Activated CD8-positive, alpha-beta memory T cell treated with anti-CD3 and anti-CD28 coated beads for 4 hours (primary cell): ENCODE data around the gene ZC3H15.
"Not testable (repeated sequence)": the region's sequence is repeated elsewhere in the genome, so short reads cannot be mapped to it uniquely, and the experiment has no call there.

Source experiments
- DNase-seq, 2 donors: peaks; one replicate each; pipeline ENCODE4 v3.0.0-alpha.2; 2020; ENCODE audit warnings: low read depth in 2 of 2

ZC3H15 gene

DNA sequence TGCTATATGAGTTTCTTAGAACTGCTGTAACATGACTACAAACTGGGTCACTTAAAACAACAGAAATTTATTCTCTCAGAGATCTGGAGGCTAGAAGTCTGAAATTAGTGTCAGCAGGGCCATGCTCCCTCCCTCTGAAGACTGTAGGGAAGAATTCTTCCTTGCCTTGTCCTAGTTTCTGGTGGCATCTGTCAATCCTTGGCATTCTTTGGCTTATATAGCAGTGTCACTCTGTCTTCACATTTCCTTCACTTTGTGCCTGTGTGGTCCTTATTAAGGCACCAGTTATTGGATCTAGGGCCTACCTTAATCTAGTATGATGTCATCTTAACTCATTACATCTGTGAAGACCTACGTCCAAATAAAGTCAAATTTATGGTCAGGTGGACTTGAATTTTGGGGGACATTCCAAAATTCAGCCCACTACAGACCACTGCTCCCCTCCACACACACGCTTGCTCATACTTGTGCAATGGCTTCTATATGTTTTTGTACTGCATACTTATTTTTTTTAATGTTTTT, 7.6 kb downstream of the ZC3H15 start:
- DNase-seq = no peak

- no peak for DNase-seq
These were observed 10.3 kb downstream of the ZC3H15 start for GRCh38 chr2:186496401-186496800.

DNA sequence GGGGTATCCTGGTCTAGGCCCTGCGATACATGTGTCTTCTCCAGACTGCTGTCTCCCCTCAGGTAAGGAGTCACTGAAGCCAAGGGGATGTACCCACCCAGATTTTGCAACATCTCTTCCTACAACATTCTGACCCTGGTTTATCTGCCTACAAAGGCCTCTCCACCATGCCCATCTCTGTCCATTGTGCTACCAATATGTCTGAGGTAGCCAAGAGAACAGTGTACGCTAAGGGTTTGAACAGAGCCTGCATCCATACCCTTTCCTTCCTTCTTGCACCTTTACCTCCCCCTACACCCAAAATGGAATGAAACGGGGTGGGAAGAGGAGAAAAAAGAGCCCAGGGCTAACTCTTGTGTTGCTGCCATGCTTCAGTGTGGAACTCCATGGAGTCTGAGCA, 11.9 kb downstream of the ZC3H15 start:
- no peak for DNase-seq

- no peak for DNase-seq
These were observed 12.8 kb downstream of the ZC3H15 start for GRCh38 chr2:186498834-186499233.

DNA sequence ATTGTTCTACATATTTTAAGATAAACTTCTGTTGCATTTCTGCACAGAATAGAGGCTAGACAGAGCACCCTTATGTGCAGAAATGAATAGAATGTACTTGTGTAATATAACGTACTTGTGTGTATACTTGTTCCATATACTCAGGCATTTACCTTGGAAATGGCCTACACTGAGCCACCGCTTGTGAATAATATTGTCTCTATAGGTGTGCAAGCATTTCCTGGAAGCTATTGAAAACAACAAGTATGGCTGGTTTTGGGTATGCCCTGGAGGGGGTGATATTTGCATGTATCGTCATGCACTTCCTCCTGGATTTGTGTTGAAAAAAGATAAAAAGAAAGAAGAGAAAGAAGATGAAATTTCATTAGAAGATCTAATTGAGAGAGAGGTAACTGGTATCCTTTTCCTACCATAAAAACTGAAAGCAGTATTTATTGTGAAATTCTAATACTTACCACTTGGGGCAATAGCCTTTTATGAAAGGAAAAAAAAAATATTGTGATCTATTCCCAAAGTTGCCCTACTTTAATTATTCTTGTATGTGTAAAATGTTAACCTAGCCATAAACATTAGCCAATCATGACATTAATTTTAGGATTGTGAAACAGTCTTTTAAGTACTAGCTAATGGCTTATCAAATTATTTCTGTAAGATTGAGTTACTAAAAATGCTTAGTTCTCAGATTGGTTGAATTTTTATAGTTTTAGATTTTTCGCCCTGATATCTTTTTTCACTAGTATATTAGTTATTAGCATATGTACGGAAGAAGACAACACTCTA, 18.0 kb downstream of the ZC3H15 start:
- DNase-seq = no peak

DNA sequence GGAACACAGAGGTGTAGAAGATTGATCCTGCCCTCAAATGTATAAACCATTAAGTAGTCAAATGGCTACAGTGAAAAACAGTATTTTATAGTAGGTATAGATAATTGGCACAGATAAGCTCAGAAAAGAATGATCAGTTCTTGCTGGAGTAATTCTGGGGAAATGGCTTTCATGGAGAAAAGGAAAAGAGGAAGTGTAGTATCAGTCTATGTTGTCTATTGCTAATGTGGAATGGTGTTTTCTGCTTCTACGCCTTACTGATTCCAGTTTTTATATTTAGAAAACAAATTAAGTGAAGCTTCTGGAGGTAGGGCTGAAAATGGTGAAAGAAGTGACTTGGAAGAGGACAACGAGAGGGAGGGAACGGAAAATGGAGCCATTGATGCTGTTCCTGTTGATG, 22.2 kb downstream of the ZC3H15 start:
- no peak for DNase-seq

- DNase-seq = no peak
These were observed 29.3 kb downstream of the ZC3H15 start for GRCh38 chr2:186515376-186515775.

- no peak for DNase-seq
These were observed 30.3 kb downstream of the ZC3H15 start for GRCh38 chr2:186516396-186516795.

DNA sequence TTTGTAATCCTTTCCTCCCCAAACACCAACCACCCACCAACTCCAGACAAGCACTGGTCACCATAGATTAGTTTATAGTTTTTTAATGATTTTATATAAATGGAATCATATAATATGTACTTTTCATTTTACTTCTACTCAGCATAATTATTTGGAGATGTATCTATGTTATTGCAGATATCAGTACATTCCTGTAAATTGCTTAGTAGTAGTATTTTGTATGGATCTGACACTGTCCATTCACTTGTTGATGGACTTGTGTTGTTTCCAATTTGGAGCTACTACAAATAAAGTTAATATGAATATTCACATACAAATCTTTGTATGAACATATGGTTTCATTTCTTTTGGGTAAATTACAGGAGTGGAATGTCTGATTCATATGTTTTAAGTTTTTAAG, 31.0 kb downstream of the ZC3H15 start:
- DNase-seq = no peak

GRCh38 chr2:186518291-186518690, 32.2 kb downstream of the ZC3H15 start:
- DNase-seq = no peak

GRCh38 chr2:186518945-186519344, 32.9 kb downstream of the ZC3H15 start:
- DNase-seq = no peak

DNA sequence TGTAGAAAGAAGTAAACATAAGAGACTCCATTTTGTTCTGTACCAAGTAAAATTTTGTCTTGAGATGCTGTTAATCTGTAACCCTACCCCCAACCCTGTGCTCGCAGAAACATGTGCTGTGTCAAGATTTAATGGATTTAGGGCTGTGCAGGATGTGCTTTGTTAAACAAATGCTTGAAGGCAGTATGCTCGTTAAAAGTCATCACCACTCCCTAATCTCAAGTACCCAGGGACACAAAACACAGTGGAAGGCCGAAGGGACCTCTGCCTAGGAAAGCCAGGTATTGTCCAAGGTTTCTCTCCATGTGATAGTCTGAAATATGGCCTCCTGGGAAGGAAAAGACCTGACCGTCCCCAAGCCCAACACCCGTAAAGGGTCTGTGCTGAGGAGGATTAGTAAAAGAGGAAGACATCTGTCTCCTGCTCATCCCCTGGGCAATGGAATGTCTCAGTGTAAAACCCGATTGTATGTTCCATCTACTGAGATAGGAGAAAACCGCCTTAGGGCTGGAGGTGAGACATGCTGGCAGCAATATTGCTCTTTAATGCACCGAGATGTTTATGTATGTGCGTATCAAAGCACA, 35.6 kb downstream of the ZC3H15 start:
- DNase-seq = not testable (repeated sequence)

DNA sequence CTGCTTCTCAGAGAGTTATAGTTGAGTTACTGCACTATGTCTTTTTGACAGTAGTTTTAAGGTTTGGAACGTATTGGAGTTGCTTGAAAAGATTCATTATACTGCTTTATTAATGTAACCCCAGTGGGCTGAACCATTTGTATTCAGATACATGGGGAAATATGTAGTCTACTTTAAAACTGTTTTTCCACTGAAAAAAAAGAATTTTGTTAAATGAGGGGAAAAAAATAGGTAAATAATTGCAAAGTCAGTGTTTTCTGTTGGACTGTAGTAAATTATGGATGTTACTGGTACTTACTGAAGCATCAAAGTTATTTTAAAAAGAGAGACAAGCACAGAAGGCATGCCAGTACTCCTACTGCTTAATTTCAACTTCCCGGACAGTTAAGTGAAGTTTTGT, 36.4 kb downstream of the ZC3H15 start:
- no peak for DNase-seq

DNA sequence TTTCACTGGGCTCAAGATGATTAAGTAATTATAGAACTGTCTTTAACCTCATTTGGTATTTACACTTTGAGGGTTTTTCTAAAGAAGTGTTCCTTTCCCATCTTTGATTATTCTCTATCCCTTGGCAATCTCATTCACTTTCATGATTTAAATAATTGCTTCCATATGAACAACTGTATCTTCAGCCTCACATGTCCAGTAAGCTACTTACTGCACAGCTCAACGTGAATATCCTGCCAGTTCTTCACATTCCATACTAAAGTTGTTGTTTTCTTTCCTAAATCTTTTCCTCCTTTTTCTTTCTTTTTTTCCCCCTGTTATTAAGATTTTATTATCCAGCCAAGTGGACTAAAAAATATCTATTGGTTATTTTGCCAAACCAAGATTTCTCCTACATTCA, 37.7 kb downstream of the ZC3H15 start:
- no peak for DNase-seq

DNA sequence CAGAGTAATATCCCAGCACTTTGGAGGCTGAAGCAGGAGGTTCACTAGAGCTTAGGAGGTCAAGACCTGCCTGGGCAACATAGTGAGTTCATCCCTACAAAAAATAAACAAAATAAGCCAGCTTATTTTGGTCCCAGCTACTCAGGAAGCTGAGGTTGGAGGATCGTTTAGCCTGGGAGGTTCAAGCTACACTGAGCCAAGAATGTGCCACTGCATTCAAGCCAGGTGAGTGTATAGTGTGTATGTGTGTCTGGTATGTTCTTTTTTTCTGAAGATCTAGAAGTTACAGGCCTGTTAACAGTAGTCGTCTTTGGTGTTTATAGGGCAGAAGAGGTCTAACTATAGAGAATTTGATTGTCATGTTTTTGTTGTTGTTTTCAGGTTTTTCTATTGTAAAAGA, 40.2 kb downstream of the ZC3H15 start:
- DNase-seq = no peak

DNA sequence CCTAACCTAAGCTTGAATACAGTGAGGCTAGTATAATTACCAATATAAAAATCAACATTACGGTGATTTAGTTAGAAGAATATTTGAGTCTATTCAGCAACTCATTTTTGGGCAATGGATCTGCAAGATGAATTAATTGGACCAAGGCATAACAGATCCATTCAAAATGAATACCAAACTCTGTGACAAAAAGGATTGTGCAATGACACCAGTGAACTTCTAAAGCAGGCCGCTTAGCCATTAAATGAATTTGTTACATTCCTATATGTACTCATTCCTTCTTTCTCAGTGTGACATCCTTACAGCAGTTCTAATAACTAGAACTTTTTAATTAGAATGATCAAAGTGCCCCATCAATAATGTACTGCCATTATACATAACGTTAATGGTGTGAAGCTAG, 44.3 kb downstream of the ZC3H15 start:
- DNase-seq = no peak

GRCh38 chr2:186531257-186531775, 45.3 kb downstream of the ZC3H15 start:
- no peak for DNase-seq

- DNase-seq = no peak
These were observed 46.8 kb downstream of the ZC3H15 start for GRCh38 chr2:186532891-186533290.

- no peak for DNase-seq
These were observed 47.7 kb downstream of the ZC3H15 start for GRCh38 chr2:186533717-186534116.

- no peak for DNase-seq
These were observed 48.3 kb downstream of the ZC3H15 start for GRCh38 chr2:186534406-186534805.

GRCh38 chr2:186535861-186536260, 49.8 kb downstream of the ZC3H15 start:
- DNase-seq = no peak

DNA sequence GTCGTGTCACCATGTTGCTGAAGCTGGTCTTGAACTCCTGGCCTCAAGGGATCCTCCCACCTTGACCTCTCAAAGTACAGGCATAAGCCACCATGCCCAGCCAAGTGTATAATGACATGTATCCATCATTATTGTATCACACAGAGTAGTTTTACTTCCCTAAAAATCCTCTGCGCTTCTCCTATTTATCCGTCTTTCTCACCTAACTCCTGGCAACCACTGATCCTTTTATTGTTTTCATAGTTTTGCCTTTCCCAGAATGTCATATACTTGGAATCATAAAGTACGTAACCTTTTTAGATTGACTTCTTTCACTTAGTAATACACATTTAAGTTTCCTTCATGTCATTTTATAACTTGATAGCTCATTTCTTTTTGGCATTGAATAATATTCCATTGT, 51.0 kb downstream of the ZC3H15 start:
- DNase-seq = no peak

- DNase-seq = no peak
These were observed 54.9 kb downstream of the ZC3H15 start for GRCh38 chr2:186540941-186541340.
